ENCODE results near the gene POTEH.
"Not testable (repeated sequence)": the region's sequence is repeated elsewhere in the genome, so short reads cannot be mapped to it uniquely, and the experiment has no call there.

The POTEH gene

GRCh38 chr22:15689749-15690125, at the start of gene POTEH:
Gene POTEH (plus strand): TSS chr22:15690026. CDS start chr22:15690078, 52 bp downstream.
- not testable (repeated sequence) for DNase-seq (ENCODE audit: low read depth)

GRCh38 chr22:15642288-15642861, 47.5 kb upstream of the POTEH start:
- not testable (repeated sequence) for DNase-seq (ENCODE audit: low read depth)

GRCh38 chr22:15651954-15652353, 37.9 kb upstream of the POTEH start:
- not testable (repeated sequence) for DNase-seq (ENCODE audit: low read depth)

GRCh38 chr22:15652738-15653137, 37.1 kb upstream of the POTEH start:
- not testable (repeated sequence) for DNase-seq (ENCODE audit: low read depth)

- not testable (repeated sequence) for DNase-seq (ENCODE audit: low read depth)
These were observed 36.6 kb upstream of the POTEH start for GRCh38 chr22:15653241-15653640.

GRCh38 chr22:15661102-15661501, 28.7 kb upstream of the POTEH start:
- not testable (repeated sequence) for DNase-seq (ENCODE audit: low read depth)

- not testable (repeated sequence) for DNase-seq (ENCODE audit: low read depth)
These were observed 25.1 kb upstream of the POTEH start for GRCh38 chr22:15664682-15665081.

- not testable (repeated sequence) for DNase-seq (ENCODE audit: low read depth)
These were observed 24.3 kb upstream of the POTEH start for GRCh38 chr22:15665478-15665877.

GRCh38 chr22:15669430-15669829, 20.4 kb upstream of the POTEH start:
- not testable (repeated sequence) for DNase-seq (ENCODE audit: low read depth)

GRCh38 chr22:15679702-15680101, 10.1 kb upstream of the POTEH start:
- not testable (repeated sequence) for DNase-seq (ENCODE audit: low read depth)

- DNase-seq (ENCODE audit: low read depth), result not testable (repeated sequence)
These were observed 5.7 kb upstream of the POTEH start for GRCh38 chr22:15684115-15684514.

- DNase-seq (ENCODE audit: low read depth), result not testable (repeated sequence)
These were observed 5.1 kb upstream of the POTEH start for GRCh38 chr22:15684695-15685094.

- not testable (repeated sequence) for DNase-seq (ENCODE audit: low read depth)
These were observed 4.2 kb upstream of the POTEH start for GRCh38 chr22:15685641-15686040.

- not testable (repeated sequence) for DNase-seq (ENCODE audit: low read depth)
These were observed 2.7 kb upstream of the POTEH start for GRCh38 chr22:15687086-15687485.

GRCh38 chr22:15687676-15688075, 2.1 kb upstream of the POTEH start:
- DNase-seq (ENCODE audit: low read depth), result not testable (repeated sequence)

GRCh38 chr22:15688090-15688489, 1.7 kb upstream of the POTEH start:
- not testable (repeated sequence) for DNase-seq (ENCODE audit: low read depth)

GRCh38 chr22:15689012-15689748, 646 bp upstream of the POTEH start:
- not testable (repeated sequence) for DNase-seq (ENCODE audit: low read depth)

- DNase-seq (ENCODE audit: low read depth), result not testable (repeated sequence)
These were observed 23.8 kb downstream of the POTEH start for GRCh38 chr22:15713600-15713999.

- not testable (repeated sequence) for DNase-seq (ENCODE audit: low read depth)
These were observed 24.3 kb downstream of the POTEH start for GRCh38 chr22:15714125-15714524.

- DNase-seq (ENCODE audit: low read depth), result not testable (repeated sequence)
These were observed 32.1 kb downstream of the POTEH start for GRCh38 chr22:15721884-15722283.

- DNase-seq (ENCODE audit: low read depth), result not testable (repeated sequence)
These were observed 39.5 kb downstream of the POTEH start for GRCh38 chr22:15729209-15729917.

- DNase-seq (ENCODE audit: low read depth), result not testable (repeated sequence)
These were observed 41.2 kb downstream of the POTEH start for GRCh38 chr22:15731023-15731422.

GRCh38 chr22:15734411-15734810, 44.6 kb downstream of the POTEH start:
- DNase-seq (ENCODE audit: low read depth), result not testable (repeated sequence)

Data from stimulated activated CD8-positive, alpha-beta memory T cell treated with anti-CD3 and anti-CD28 coated beads, Interleukin-12 subunit alpha, Interleukin-12 subunit beta, amount 100 ng/mL, for 1 hour (primary cell).